Mesenchymal stem cell (in vitro differentiated cells and primary cell): ENCODE data around the gene ROBO2.

Experiments
- DNase-seq: peaks from one replicate; pipeline ENCODE4 v3.0.0-alpha.2; 2013
- H2AFZ ChIP-seq: one replicate; pipeline ENCODE4 v1.6.1; 2013; ENCODE audit warnings: low read depth, mild to moderate bottlenecking, control low read depth, inconsistent platforms, low read length, moderate library complexity
- H2AK5ac ChIP-seq: 2 replicates; pipeline ENCODE4 v1.6.1; 2013; ENCODE audit warnings: low read length, moderate library complexity, mild to moderate bottlenecking, inconsistent platforms; ENCODE audit not compliant: severe bottlenecking
- H2BK120ac ChIP-seq: one replicate; pipeline ENCODE4 v1.6.1; 2013; ENCODE audit warnings: low read depth, mild to moderate bottlenecking, inconsistent platforms, low read length, moderate library complexity
- H2BK12ac ChIP-seq, 2 experiments: one replicate each; pipeline ENCODE4 v1.6.1; 2013; ENCODE audit warnings: inconsistent platforms in 2 of 2, low read length in 2 of 2, mild to moderate bottlenecking in 2 of 2, moderate library complexity in 2 of 2, control low read depth in 1 of 2
- H2BK15ac ChIP-seq: one replicate; pipeline ENCODE4 v1.6.1; 2013; ENCODE audit warnings: mild to moderate bottlenecking, low read depth, inconsistent platforms; ENCODE audit not compliant: poor library complexity, severe bottlenecking
- H2BK5ac ChIP-seq: 2 replicates; pipeline ENCODE4 v1.6.1; 2013; ENCODE audit warnings: low read depth, mild to moderate bottlenecking, low read length, control low read depth, inconsistent platforms; ENCODE audit not compliant: poor library complexity, severe bottlenecking
- H3K14ac ChIP-seq, 2 experiments: one replicate each; pipeline ENCODE4 v1.6.1; 2013; ENCODE audit warnings: inconsistent platforms in 2 of 2, low read length in 2 of 2, control low read depth in 1 of 2, mild to moderate bottlenecking in 1 of 2, moderate library complexity in 1 of 2
- H3K18ac ChIP-seq, 2 experiments: one replicate each; pipeline ENCODE4 v1.6.1; 2013; ENCODE audit warnings: inconsistent platforms in 2 of 2, low read length in 2 of 2, control low read depth in 1 of 2, low read depth in 1 of 2, mild to moderate bottlenecking in 1 of 2
- H3K23ac ChIP-seq, 2 experiments: one replicate each; pipeline ENCODE4 v1.6.1; 2013; ENCODE audit warnings: inconsistent platforms in 2 of 2, low read length in 2 of 2, mild to moderate bottlenecking in 2 of 2, moderate library complexity in 2 of 2, control low read depth in 1 of 2
- H3K27ac ChIP-seq: 2 replicates; pipeline ENCODE4 v1.5.1; 2013; ENCODE audit warnings: mild to moderate bottlenecking, moderate library complexity, low read length, control low read depth, inconsistent platforms; ENCODE audit not compliant: poor library complexity, severe bottlenecking
- H3K27me3 ChIP-seq, 2 experiments: 2 replicates each; pipeline versions ENCODE4 v1.6.1 to v1.7.0; 2013; ENCODE audit warnings: low read length in 2 of 2, mild to moderate bottlenecking in 2 of 2, moderate library complexity in 2 of 2, control low read depth in 1 of 2, inconsistent platforms in 1 of 2; ENCODE audit not compliant: control insufficient read depth in 1 of 2, insufficient read depth in 1 of 2
- H3K36me3 ChIP-seq, 2 experiments: 2 replicates each; pipeline versions ENCODE4 v1.6.1 to v1.7.0; 2013; ENCODE audit warnings: low read length in 2 of 2, control low read depth in 1 of 2, inconsistent platforms in 1 of 2, low read depth in 1 of 2, mild to moderate bottlenecking in 1 of 2; ENCODE audit not compliant: insufficient read depth in 2 of 2, control insufficient read depth in 1 of 2
- H3K4ac ChIP-seq, 2 experiments: one replicate each; pipeline ENCODE4 v1.6.1; 2013; ENCODE audit warnings: inconsistent platforms in 2 of 2, low read length in 2 of 2, mild to moderate bottlenecking in 2 of 2, moderate library complexity in 2 of 2, control low read depth in 1 of 2, low read depth in 1 of 2
- H3K4me1 ChIP-seq: 2 replicates; pipeline ENCODE4 v1.6.1; 2013; ENCODE audit warnings: low read depth, low read length, control low read depth; ENCODE audit not compliant: control insufficient read depth, insufficient read depth
- H3K4me2 ChIP-seq: 2 replicates; pipeline ENCODE4 v1.6.1; 2013; ENCODE audit warnings: low read length, mild to moderate bottlenecking, inconsistent platforms; ENCODE audit not compliant: poor library complexity, severe bottlenecking
- H3K4me3 ChIP-seq, 2 experiments: 2 replicates each; pipeline versions ENCODE4 v1.5.1 to v1.7.0; 2013; ENCODE audit warnings: low read length in 2 of 2, mild to moderate bottlenecking in 2 of 2, control low read depth in 1 of 2, low read depth in 1 of 2; ENCODE audit not compliant: insufficient read depth in 1 of 2
- H3K79me1 ChIP-seq: replicated peaks from 2 replicates; pipeline ENCODE4 v1.6.1; 2013; ENCODE audit warnings: mild to moderate bottlenecking, control low read depth, low read length, inconsistent platforms; ENCODE audit not compliant: poor library complexity, severe bottlenecking
- H3K9ac ChIP-seq: 2 replicates; pipeline ENCODE4 v1.7.0; 2013; ENCODE audit warnings: mild to moderate bottlenecking, low read length, moderate library complexity
- H3K9me3 ChIP-seq: 2 replicates; pipeline ENCODE4 v1.7.0; 2013; ENCODE audit warnings: mild to moderate bottlenecking, low read length; ENCODE audit not compliant: control insufficient read depth
- H4K8ac ChIP-seq: one replicate; pipeline ENCODE4 v1.6.1; 2013; ENCODE audit warnings: inconsistent platforms, mild to moderate bottlenecking, low read length, moderate library complexity
- H4K91ac ChIP-seq: one replicate; pipeline ENCODE4 v1.6.1; 2013; ENCODE audit warnings: mild to moderate bottlenecking, low read length, inconsistent platforms
- WGBS: methylation state at CpG from one replicate; pipeline ENCODE4 v1.1.7; 2013; ENCODE audit warnings: mixed read lengths; 5-methylcytosine and 5-hydroxymethylcytosine counted together

Gene ROBO2

GRCh38 chr3:77427528-77427927 lies 387.6 kb downstream of the ROBO2 start:
- no peak overlapping the region for H3K14ac ChIP-seq
- no peaks in the 10 kb centered on the region for H3K9me3 ChIP-seq
- H3K4me3 ChIP-seq = no peak overlapping the region
- no peak overlapping the region for H2AFZ ChIP-seq
- no peak overlapping the region for H3K18ac ChIP-seq
- no peak for DNase-seq
- no peaks in the 10 kb centered on the region for H3K27me3 ChIP-seq
- H4K91ac ChIP-seq = no peak overlapping the region
- H2BK120ac ChIP-seq = no peak overlapping the region
- H2BK12ac ChIP-seq = no peak overlapping the region
- no peaks in the 10 kb centered on the region for H3K4me1 ChIP-seq
- no peak overlapping the region for H2BK5ac ChIP-seq
- H3K23ac ChIP-seq = no peak overlapping the region
- H3K79me1 ChIP-seq = no peaks in the 10 kb centered on the region
- H3K9ac ChIP-seq = no peak overlapping the region
- no peak overlapping the region for H3K27ac ChIP-seq
- no peak overlapping the region for H2BK15ac ChIP-seq
- H4K8ac ChIP-seq = no peak overlapping the region
- H3K4ac ChIP-seq = no peak overlapping the region
- 70% methylated on average over 2 of the region's 3 CpGs for WGBS
- H2AK5ac ChIP-seq = no peak overlapping the region
- no peaks in the 10 kb centered on the region for H3K36me3 ChIP-seq
- no peak overlapping the region for H3K4me2 ChIP-seq

GRCh38 chr3:77436908-77437307 lies 397.0 kb downstream of the ROBO2 start:
- Histone ChIP-seq H3K4me2 (no peak overlapping the region), H2BK120ac (no peak overlapping the region), H2BK12ac (no peak overlapping the region), H3K4me3 (no peak overlapping the region), H3K36me3 (no peaks in the 10 kb centered on the region), H3K27me3 (no peaks in the 10 kb centered on the region), H3K9me3 (no peaks in the 10 kb centered on the region), H3K14ac (no peak overlapping the region), H3K4me1 (no peaks in the 10 kb centered on the region), H2AK5ac (no peak overlapping the region), H3K9ac (no peak overlapping the region), H3K18ac (no peak overlapping the region), H3K27ac (no peak overlapping the region), H2AFZ (no peak overlapping the region), H3K79me1 (no peaks in the 10 kb centered on the region), H3K23ac (no peak overlapping the region), H3K4ac (no peak overlapping the region), H4K8ac (no peak overlapping the region), H2BK15ac (no peak overlapping the region), H4K91ac (no peak overlapping the region), H2BK5ac (no peak overlapping the region)
- no peak for DNase-seq

GRCh38 chr3:77446084-77446483 lies 406.2 kb downstream of the ROBO2 start:
- no peak overlapping the region for H3K4me2 ChIP-seq
- H3K4ac ChIP-seq = no peak overlapping the region
- no peak overlapping the region for H3K14ac ChIP-seq
- no peaks in the 10 kb centered on the region for H3K79me1 ChIP-seq
- no peaks in the 10 kb centered on the region for H3K4me1 ChIP-seq
- H4K8ac ChIP-seq = no peak overlapping the region
- no peak overlapping the region for H3K9ac ChIP-seq
- no peak overlapping the region for H2AFZ ChIP-seq
- no peak overlapping the region for H3K27ac ChIP-seq
- no peak for DNase-seq
- no peak overlapping the region for H3K4me3 ChIP-seq
- no peak overlapping the region for H2AK5ac ChIP-seq
- no peak overlapping the region for H2BK5ac ChIP-seq
- no peak overlapping the region for H4K91ac ChIP-seq
- no peaks in the 10 kb centered on the region for H3K36me3 ChIP-seq
- no peak overlapping the region for H2BK120ac ChIP-seq
- WGBS = 85% methylated on average over 1 of the region's 1 CpG
- no peak overlapping the region for H2BK15ac ChIP-seq
- no peak overlapping the region for H3K23ac ChIP-seq
- H3K9me3 ChIP-seq = no peaks in the 10 kb centered on the region
- no peaks in the 10 kb centered on the region for H3K27me3 ChIP-seq
- no peak overlapping the region for H2BK12ac ChIP-seq
- no peak overlapping the region for H3K18ac ChIP-seq

GRCh38 chr3:77446761-77447160 lies 406.9 kb downstream of the ROBO2 start:
- no peak overlapping the region for H2AFZ ChIP-seq
- H3K14ac ChIP-seq = no peak overlapping the region
- H3K23ac ChIP-seq = no peak overlapping the region
- no peak overlapping the region for H2BK15ac ChIP-seq
- H3K18ac ChIP-seq = no peak overlapping the region
- no peak overlapping the region for H3K4me2 ChIP-seq
- H3K27me3 ChIP-seq = no peaks in the 10 kb centered on the region
- H4K8ac ChIP-seq = no peak overlapping the region
- no peaks in the 10 kb centered on the region for H3K9me3 ChIP-seq
- H3K79me1 ChIP-seq = no peaks in the 10 kb centered on the region
- H3K4me3 ChIP-seq = no peak overlapping the region
- no peak overlapping the region for H3K9ac ChIP-seq
- H3K36me3 ChIP-seq = no peaks in the 10 kb centered on the region
- no peak overlapping the region for H4K91ac ChIP-seq
- no peak overlapping the region for H2BK5ac ChIP-seq
- no peak overlapping the region for H3K27ac ChIP-seq
- H2AK5ac ChIP-seq = no peak overlapping the region
- no peak overlapping the region for H2BK12ac ChIP-seq
- H3K4ac ChIP-seq = no peak overlapping the region
- no peak overlapping the region for H2BK120ac ChIP-seq
- no peak for DNase-seq
- H3K4me1 ChIP-seq = no peaks in the 10 kb centered on the region
